ENCODE data around the gene SLAIN2.

Gene SLAIN2

GRCh38 chr4:48334900-48335384 lies 6.4 kb upstream of the SLAIN2 start:
- DNase-seq: no peak

GRCh38 chr4:48336146-48336870 lies 5.0 kb upstream of the SLAIN2 start:
- no peak for DNase-seq

GRCh38 chr4:48337731-48338130 lies 3.6 kb upstream of the SLAIN2 start:
- DNase-seq: no peak

GRCh38 chr4:48339642-48340041 lies 1.7 kb upstream of the SLAIN2 start:
- DNase-seq: no peak

- DNase-seq: no peak
Measured at GRCh38 chr4:48340276-48340964, 909 bp upstream of the SLAIN2 start.

GRCh38 chr4:48341776-48342605 lies 662 bp downstream of the SLAIN2 start:
- no peak for DNase-seq

- DNase-seq: no peak
Measured at GRCh38 chr4:48342606-48342880, 1.2 kb downstream of the SLAIN2 start.

- no peak for DNase-seq
Measured at GRCh38 chr4:48343035-48343434, 1.7 kb downstream of the SLAIN2 start.

GRCh38 chr4:48343551-48343950 lies 2.2 kb downstream of the SLAIN2 start:
- DNase-seq: no peak

GRCh38 chr4:48345542-48345941 lies 4.2 kb downstream of the SLAIN2 start:
- no peak for DNase-seq

GRCh38 chr4:48346594-48346993 lies 5.3 kb downstream of the SLAIN2 start:
- no peak for DNase-seq

- no peak for DNase-seq
Measured at GRCh38 chr4:48347282-48347921, 6.1 kb downstream of the SLAIN2 start.

- DNase-seq: no peak
Measured at GRCh38 chr4:48350871-48351270, 9.5 kb downstream of the SLAIN2 start.

GRCh38 chr4:48352793-48353192 lies 11.5 kb downstream of the SLAIN2 start:
- DNase-seq: no peak

GRCh38 chr4:48356355-48356754 lies 15.0 kb downstream of the SLAIN2 start:
- DNase-seq: no peak

GRCh38 chr4:48360285-48361011 lies 19.1 kb downstream of the SLAIN2 start:
- DNase-seq: no peak

- DNase-seq: no peak
Measured at GRCh38 chr4:48361012-48361400, 19.7 kb downstream of the SLAIN2 start.

- DNase-seq: no peak
Measured at GRCh38 chr4:48366611-48367010, 25.3 kb downstream of the SLAIN2 start.

GRCh38 chr4:48367016-48367415 lies 25.7 kb downstream of the SLAIN2 start:
- DNase-seq: no peak

- no peak for DNase-seq
Measured at GRCh38 chr4:48368389-48368788, 27.1 kb downstream of the SLAIN2 start.

- no peak for DNase-seq
Measured at GRCh38 chr4:48369248-48369647, 27.9 kb downstream of the SLAIN2 start.

- DNase-seq: no peak
Measured at GRCh38 chr4:48369771-48370170, 28.4 kb downstream of the SLAIN2 start.
